HG02870 (cell line): ENCODE data around the gene TMEM125.

ENCODE experiments used
- ATAC-seq: cut with Tn5 transposase; IDR thresholded peaks from one replicate; pipeline ENCODE4 v1.9.1; 2021; ENCODE audit warnings: mild to moderate bottlenecking, moderate library complexity; ENCODE audit not compliant: unreplicated experiment

TMEM125 gene

DNA sequence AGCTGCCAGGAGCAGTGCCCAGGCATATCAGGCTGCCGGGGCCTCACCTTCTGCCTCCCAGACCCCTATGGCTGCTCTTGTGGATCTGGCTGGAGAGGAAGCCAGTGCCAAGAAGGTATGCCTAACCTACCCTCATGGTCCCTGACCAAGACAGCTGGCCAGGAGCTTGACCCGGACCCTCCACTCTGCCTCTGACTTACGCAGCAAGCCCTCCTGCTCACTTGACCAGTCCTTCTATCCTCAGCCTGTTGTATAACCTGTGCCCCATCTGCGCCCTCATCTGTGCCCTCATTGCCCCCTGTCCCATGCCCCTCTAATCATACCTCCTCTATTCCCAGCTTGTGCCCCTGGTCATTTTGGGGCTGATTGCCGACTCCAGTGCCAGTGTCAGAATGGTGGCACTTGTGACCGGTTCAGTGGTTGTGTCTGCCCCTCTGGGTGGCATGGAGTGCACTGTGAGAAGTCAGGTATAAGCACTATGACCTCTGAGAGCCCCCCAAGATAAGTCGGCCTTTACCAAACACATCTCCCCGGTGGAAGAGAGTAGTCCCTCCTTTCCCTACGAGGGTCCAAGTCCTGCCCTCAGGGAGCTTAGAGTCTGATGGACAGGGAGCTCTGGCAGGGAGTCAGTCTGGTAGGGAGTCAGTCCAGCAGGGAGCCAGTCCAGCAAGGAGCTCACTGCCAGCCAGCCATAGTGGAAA is 37.8 kb downstream of the TMEM125 start:
- ATAC-seq: no peak

GRCh38 chr1:43308635-43309404 is 39.0 kb downstream of the TMEM125 start:
- ATAC-seq: no peak

GRCh38 chr1:43309405-43310025 is 39.7 kb downstream of the TMEM125 start:
- ATAC-seq: no peak

GRCh38 chr1:43311521-43311920 is 41.7 kb downstream of the TMEM125 start:
- ATAC-seq: no peak

DNA sequence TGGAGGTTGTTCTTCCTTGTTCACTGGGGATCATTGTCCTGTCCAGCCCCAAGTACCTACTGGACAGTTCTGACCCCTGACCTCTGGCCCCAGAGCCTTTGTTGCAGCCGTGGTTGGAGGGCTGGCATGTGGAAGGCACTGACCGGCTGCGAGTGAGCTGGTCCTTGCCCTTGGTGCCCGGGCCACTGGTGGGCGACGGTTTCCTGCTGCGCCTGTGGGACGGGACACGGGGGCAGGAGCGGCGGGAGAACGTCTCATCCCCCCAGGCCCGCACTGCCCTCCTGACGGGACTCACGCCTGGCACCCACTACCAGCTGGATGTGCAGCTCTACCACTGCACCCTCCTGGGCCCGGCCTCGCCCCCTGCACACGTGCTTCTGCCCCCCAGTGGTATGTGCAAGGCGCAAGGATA is 42.4 kb downstream of the TMEM125 start:
- ATAC-seq: no peak

GRCh38 chr1:43312663-43313515 is 43.1 kb downstream of the TMEM125 start:
- ATAC-seq: no peak

DNA sequence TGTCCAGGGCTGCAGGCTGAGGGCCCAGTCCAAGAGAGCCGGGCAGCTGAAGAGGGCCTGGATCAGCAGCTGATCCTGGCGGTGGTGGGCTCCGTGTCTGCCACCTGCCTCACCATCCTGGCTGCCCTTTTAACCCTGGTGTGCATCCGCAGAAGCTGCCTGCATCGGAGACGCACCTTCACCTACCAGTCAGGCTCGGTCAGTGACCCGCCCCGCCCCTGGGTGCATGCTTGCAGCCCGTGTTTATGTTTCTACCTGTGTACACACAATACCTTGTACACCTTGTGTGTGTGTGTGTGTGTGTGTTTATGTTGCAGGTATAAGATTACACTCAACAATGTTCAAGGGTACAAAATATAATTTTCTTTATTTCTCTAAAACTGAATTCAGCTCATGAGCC is 44.0 kb downstream of the TMEM125 start:
- no peak for ATAC-seq

GRCh38 chr1:43314233-43314632 is 44.5 kb downstream of the TMEM125 start:
- no peak for ATAC-seq

GRCh38 chr1:43315481-43315880 is 45.7 kb downstream of the TMEM125 start:
- no peak for ATAC-seq

GRCh38 chr1:43315963-43316737 is 46.4 kb downstream of the TMEM125 start:
- ATAC-seq: no peak

DNA sequence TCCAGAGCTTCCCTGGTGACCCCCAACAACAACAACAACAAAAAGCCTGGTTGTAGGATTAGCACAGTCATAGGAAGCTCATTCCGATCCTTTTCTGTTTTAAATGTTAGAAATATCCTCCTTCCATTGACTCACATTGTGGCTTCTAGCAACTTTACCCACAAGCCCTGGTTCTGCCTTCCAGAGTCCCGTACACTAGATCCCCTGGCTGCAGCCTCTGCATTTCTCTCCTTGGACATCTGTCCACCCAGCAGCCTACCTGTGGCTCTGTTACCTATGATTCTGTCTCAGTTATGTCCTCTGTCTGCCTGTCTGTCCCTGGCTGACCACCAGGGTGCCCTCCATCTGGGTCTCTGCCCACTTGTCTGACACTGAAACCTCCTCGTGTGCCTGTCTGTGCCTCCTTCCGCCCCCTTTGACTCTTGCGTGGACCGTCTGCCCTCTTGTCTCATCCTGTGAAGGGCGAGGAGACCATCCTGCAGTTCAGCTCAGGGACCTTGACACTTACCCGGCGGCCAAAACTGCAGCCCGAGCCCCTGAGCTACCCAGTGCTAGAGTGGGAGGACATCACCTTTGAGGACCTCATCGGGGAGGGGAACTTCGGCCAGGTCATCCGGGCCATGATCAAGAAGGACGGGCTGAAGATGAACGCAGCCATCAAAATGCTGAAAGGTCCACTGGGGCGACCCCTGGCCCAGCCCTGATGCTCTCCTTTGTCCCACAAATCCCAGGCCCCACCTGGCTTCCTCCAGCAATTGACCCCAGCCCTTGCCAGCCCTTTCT is 47.1 kb downstream of the TMEM125 start:
- no peak for ATAC-seq

- no peak for ATAC-seq
Measured at GRCh38 chr1:43317817-43318471, 48.2 kb downstream of the TMEM125 start.

DNA sequence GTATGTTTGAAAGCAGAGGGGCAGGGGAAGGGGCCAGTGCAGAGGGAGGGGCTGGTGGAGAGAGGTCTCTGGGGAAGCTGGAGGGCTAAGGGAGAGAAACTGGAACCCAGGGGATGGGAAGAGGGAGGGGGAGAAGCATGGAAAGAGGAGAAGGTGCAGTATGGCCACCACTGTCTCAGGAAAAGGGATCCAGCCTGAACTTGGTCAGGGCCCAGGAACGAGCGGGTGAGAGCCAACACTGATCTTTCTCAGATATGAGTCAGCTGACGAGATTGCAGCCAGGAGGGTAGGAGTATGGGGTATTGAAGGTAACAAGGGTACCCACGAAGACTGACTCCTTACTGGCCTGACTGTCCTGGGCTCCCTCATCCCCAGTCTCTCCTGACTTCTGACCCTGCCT is 49.0 kb downstream of the TMEM125 start:
- ATAC-seq: no peak

GRCh38 chr1:43319288-43319687 is 49.5 kb downstream of the TMEM125 start:
- no peak for ATAC-seq

- ATAC-seq: no peak
Measured at GRCh38 chr1:43319766-43320165, 50.0 kb downstream of the TMEM125 start.

GRCh38 chr1:43321331-43321891 is 51.6 kb downstream of the TMEM125 start:
- no peak for ATAC-seq

DNA sequence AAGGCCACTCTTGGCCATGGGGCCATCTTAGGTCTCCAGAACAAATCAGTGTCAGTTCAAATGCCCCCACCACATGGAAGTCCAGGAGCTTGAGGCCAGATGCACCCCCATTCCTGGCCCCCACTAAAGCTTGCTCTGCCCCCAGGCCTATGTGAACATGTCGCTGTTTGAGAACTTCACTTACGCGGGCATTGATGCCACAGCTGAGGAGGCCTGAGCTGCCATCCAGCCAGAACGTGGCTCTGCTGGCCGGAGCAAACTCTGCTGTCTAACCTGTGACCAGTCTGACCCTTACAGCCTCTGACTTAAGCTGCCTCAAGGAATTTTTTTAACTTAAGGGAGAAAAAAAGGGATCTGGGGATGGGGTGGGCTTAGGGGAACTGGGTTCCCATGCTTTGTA is 52.7 kb downstream of the TMEM125 start:
- no peak for ATAC-seq
